Measurements from ENCODE around the gene MCM9. TPM values are rescaled to one million over a fixed set of nuclear protein-coding genes. Genes with fewer than 3 reads are reported as not detected.
"Not testable (repeated sequence)": the region's sequence is repeated elsewhere in the genome, so short reads cannot be mapped to it uniquely, and the experiment has no call there.

MCM9 gene
- total and polyA plus RNA-seq, 4 donors = 2.8 to 19.1 (median 10.8) TPM

GRCh38 chr6:118800394-118801071 lies 134.4 kb downstream of the MCM9 start:
- no peaks in the 10 kb centered on the region for H3K27me3 ChIP-seq (ENCODE audit: control insufficient read depth in 1 of 2, insufficient read depth in 2 of 2, low read length in 1 of 2)
- H3K9me3 ChIP-seq (ENCODE audit: control insufficient read depth, low read length) = no peaks in the 10 kb centered on the region
- H3K36me3 ChIP-seq (ENCODE audit: control insufficient read depth in 1 of 2, insufficient read depth in 2 of 2, low read length in 1 of 2) = no peaks in the 10 kb centered on the region
- WGBS, 2 donors = 21 to 24% methylated on average over 17 of the region's 17 CpGs
- DNase-seq = peak in 1 of 2 donors; percentile 83
- no peak overlapping the region for H3K27ac ChIP-seq (ENCODE audit: low read depth in 1 of 2, low read length in 2 of 2)
- no peaks in the 10 kb centered on the region for H3K4me1 ChIP-seq (ENCODE audit: control insufficient read depth in 1 of 2, insufficient read depth in 2 of 2, low read length in 2 of 2)
- intact Hi-C loops (cut with DNase I) = no loop called here
- peak; percentile 84 for ATAC-seq (ENCODE audit: low FRiP score)
- no peak overlapping the region for H3K4me3 ChIP-seq (ENCODE audit: low read length in 2 of 2)

GRCh38 chr6:118799826-118800225 lies 135.1 kb downstream of the MCM9 start:
- no peak overlapping the region for H3K27ac ChIP-seq (ENCODE audit: low read depth in 1 of 2, low read length in 2 of 2)
- DNase-seq (no peak), ATAC-seq (ENCODE audit: low FRiP score) (no peak)
- no peaks in the 10 kb centered on the region for H3K4me1 ChIP-seq (ENCODE audit: control insufficient read depth in 1 of 2, insufficient read depth in 2 of 2, low read length in 2 of 2)
- H3K9me3 ChIP-seq (ENCODE audit: control insufficient read depth, low read length) = no peaks in the 10 kb centered on the region
- no peaks in the 10 kb centered on the region for H3K27me3 ChIP-seq (ENCODE audit: control insufficient read depth in 1 of 2, insufficient read depth in 2 of 2, low read length in 1 of 2)
- intact Hi-C loops (cut with DNase I) = no loop called here
- 88 to 91% methylated on average over 4 of the region's 4 CpGs for WGBS, 2 donors
- no peak overlapping the region for H3K4me3 ChIP-seq (ENCODE audit: low read length in 2 of 2)
- no peaks in the 10 kb centered on the region for H3K36me3 ChIP-seq (ENCODE audit: control insufficient read depth in 1 of 2, insufficient read depth in 2 of 2, low read length in 1 of 2)

- H3K4me3 ChIP-seq (ENCODE audit: low read length in 2 of 2); H3K4me1 ChIP-seq (ENCODE audit: control insufficient read depth in 1 of 2, insufficient read depth in 2 of 2, low read length in 2 of 2); H3K27me3 ChIP-seq (ENCODE audit: control insufficient read depth in 1 of 2, insufficient read depth in 2 of 2, low read length in 1 of 2); H3K27ac ChIP-seq (ENCODE audit: low read depth in 1 of 2, low read length in 2 of 2); H3K36me3 ChIP-seq (ENCODE audit: control insufficient read depth in 1 of 2, insufficient read depth in 2 of 2, low read length in 1 of 2); intact Hi-C loops (cut with DNase I); H3K9me3 ChIP-seq (ENCODE audit: control insufficient read depth, low read length); ATAC-seq (ENCODE audit: low FRiP score): not testable (repeated sequence)
- WGBS, 2 donors = 79% methylated on average over 9 of the region's 9 CpGs
- peak in 1 of 2 donors; percentile 64 for DNase-seq
These were observed 138.4 kb downstream of the MCM9 start for GRCh38 chr6:118796548-118796947.

- Histone ChIP-seq H3K4me1 (ENCODE audit: control insufficient read depth in 1 of 2, insufficient read depth in 2 of 2, low read length in 2 of 2) (no peaks in the 10 kb centered on the region), H3K27ac (ENCODE audit: low read depth in 1 of 2, low read length in 2 of 2) (no peak overlapping the region), H3K36me3 (ENCODE audit: control insufficient read depth in 1 of 2, insufficient read depth in 2 of 2, low read length in 1 of 2) (peaks cover 0 to 2% of the 10 kb centered on the region in 2 donors), H3K4me3 (ENCODE audit: low read length in 2 of 2) (no peak overlapping the region), H3K9me3 (ENCODE audit: control insufficient read depth, low read length) (no peaks in the 10 kb centered on the region), H3K27me3 (ENCODE audit: control insufficient read depth in 1 of 2, insufficient read depth in 2 of 2, low read length in 1 of 2) (no peaks in the 10 kb centered on the region)
- no peak for DNase-seq
- no peak for ATAC-seq (ENCODE audit: low FRiP score)
- intact Hi-C loops (cut with DNase I) = no loop called here
- 90 to 94% methylated on average over 6 of the region's 6 CpGs for WGBS, 2 donors
These were observed 143.5 kb downstream of the MCM9 start for GRCh38 chr6:118791499-118791898.

GRCh38 chr6:118789954-118790353 lies 145.0 kb downstream of the MCM9 start:
- intact Hi-C loops (cut with DNase I) = no loop called here
- no peaks in the 10 kb centered on the region for H3K27me3 ChIP-seq (ENCODE audit: control insufficient read depth in 1 of 2, insufficient read depth in 2 of 2, low read length in 1 of 2)
- DNase-seq (no peak), ATAC-seq (ENCODE audit: low FRiP score) (no peak)
- no peak overlapping the region for H3K27ac ChIP-seq (ENCODE audit: low read depth in 1 of 2, low read length in 2 of 2)
- H3K9me3 ChIP-seq (ENCODE audit: control insufficient read depth, low read length) = no peaks in the 10 kb centered on the region
- 72 to 75% methylated on average over 4 of the region's 4 CpGs for WGBS, 2 donors
- H3K4me3 ChIP-seq (ENCODE audit: low read length in 2 of 2) = no peak overlapping the region
- H3K4me1 ChIP-seq (ENCODE audit: control insufficient read depth in 1 of 2, insufficient read depth in 2 of 2, low read length in 2 of 2) = no peaks in the 10 kb centered on the region
- peaks cover 0 to 2% of the 10 kb centered on the region in 2 donors for H3K36me3 ChIP-seq (ENCODE audit: control insufficient read depth in 1 of 2, insufficient read depth in 2 of 2, low read length in 1 of 2)

GRCh38 chr6:118789419-118789818 lies 145.5 kb downstream of the MCM9 start:
- intact Hi-C loops (cut with DNase I) = no loop called here
- WGBS, 2 donors = 98% methylated on average over 5 of the region's 5 CpGs
- H3K4me1 ChIP-seq (ENCODE audit: control insufficient read depth in 1 of 2, insufficient read depth in 2 of 2, low read length in 2 of 2) = no peaks in the 10 kb centered on the region
- H3K36me3 ChIP-seq (ENCODE audit: control insufficient read depth in 1 of 2, insufficient read depth in 2 of 2, low read length in 1 of 2) = peaks cover 0 to 2% of the 10 kb centered on the region in 2 donors
- DNase-seq (no peak), ATAC-seq (ENCODE audit: low FRiP score) (no peak)
- no peaks in the 10 kb centered on the region for H3K27me3 ChIP-seq (ENCODE audit: control insufficient read depth in 1 of 2, insufficient read depth in 2 of 2, low read length in 1 of 2)
- H3K4me3 ChIP-seq (ENCODE audit: low read length in 2 of 2) = no peak overlapping the region
- no peaks in the 10 kb centered on the region for H3K9me3 ChIP-seq (ENCODE audit: control insufficient read depth, low read length)
- H3K27ac ChIP-seq (ENCODE audit: low read depth in 1 of 2, low read length in 2 of 2) = no peak overlapping the region

GRCh38 chr6:118788702-118789101 lies 146.3 kb downstream of the MCM9 start:
- WGBS, 2 donors = 92 to 95% methylated on average over 4 of the region's 4 CpGs
- no peaks in the 10 kb centered on the region for H3K4me1 ChIP-seq (ENCODE audit: control insufficient read depth in 1 of 2, insufficient read depth in 2 of 2, low read length in 2 of 2)
- intact Hi-C loops (cut with DNase I) = no loop called here
- H3K4me3 ChIP-seq (ENCODE audit: low read length in 2 of 2) = no peak overlapping the region
- no peaks in the 10 kb centered on the region for H3K9me3 ChIP-seq (ENCODE audit: control insufficient read depth, low read length)
- H3K27me3 ChIP-seq (ENCODE audit: control insufficient read depth in 1 of 2, insufficient read depth in 2 of 2, low read length in 1 of 2) = no peaks in the 10 kb centered on the region
- peaks cover 0 to 2% of the 10 kb centered on the region in 2 donors for H3K36me3 ChIP-seq (ENCODE audit: control insufficient read depth in 1 of 2, insufficient read depth in 2 of 2, low read length in 1 of 2)
- no peak overlapping the region for H3K27ac ChIP-seq (ENCODE audit: low read depth in 1 of 2, low read length in 2 of 2)
- no peak for DNase-seq
- ATAC-seq (ENCODE audit: low FRiP score) = no peak

GRCh38 chr6:118787724-118788423 lies 147.1 kb downstream of the MCM9 start:
- peak in 1 of 2 donors; percentile 60 for DNase-seq
- H3K36me3 ChIP-seq (ENCODE audit: control insufficient read depth in 1 of 2, insufficient read depth in 2 of 2, low read length in 1 of 2) = peaks cover 0 to 2% of the 10 kb centered on the region in 2 donors
- no peaks in the 10 kb centered on the region for H3K27me3 ChIP-seq (ENCODE audit: control insufficient read depth in 1 of 2, insufficient read depth in 2 of 2, low read length in 1 of 2)
- no peaks in the 10 kb centered on the region for H3K9me3 ChIP-seq (ENCODE audit: control insufficient read depth, low read length)
- no peak overlapping the region for H3K4me3 ChIP-seq (ENCODE audit: low read length in 2 of 2)
- H3K4me1 ChIP-seq (ENCODE audit: control insufficient read depth in 1 of 2, insufficient read depth in 2 of 2, low read length in 2 of 2) = no peaks in the 10 kb centered on the region
- H3K27ac ChIP-seq (ENCODE audit: low read depth in 1 of 2, low read length in 2 of 2) = no peak overlapping the region
- ATAC-seq (ENCODE audit: low FRiP score) = peak; percentile 50
- 79 to 82% methylated on average over 6 of the region's 6 CpGs for WGBS, 2 donors
- intact Hi-C loops (cut with DNase I) = no loop called here

All from aorta (tissue), 5 donors.